ENCODE measurements around the gene KRT38.

Gene KRT38

DNA sequence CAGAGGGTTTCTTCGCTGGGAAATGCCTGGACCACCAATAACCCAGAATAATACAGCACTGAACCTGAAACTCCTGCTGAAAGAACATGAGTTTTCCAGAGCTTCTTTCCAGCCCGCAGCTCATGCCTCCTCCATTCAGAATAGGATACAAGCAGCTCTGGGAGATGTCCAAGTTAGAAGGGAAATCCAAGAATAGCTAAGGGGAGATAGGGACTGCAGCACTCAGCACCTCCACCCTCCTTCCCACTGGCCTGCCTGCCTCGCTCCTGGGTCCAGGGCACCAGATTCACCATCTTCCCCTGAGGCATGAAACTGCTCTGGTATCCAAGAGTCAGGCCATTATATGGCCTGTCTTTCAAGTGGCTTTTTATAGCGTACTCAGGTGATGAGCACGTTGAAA is 47.5 kb downstream of the KRT38 start:
- DNase-seq, result no peak

DNA sequence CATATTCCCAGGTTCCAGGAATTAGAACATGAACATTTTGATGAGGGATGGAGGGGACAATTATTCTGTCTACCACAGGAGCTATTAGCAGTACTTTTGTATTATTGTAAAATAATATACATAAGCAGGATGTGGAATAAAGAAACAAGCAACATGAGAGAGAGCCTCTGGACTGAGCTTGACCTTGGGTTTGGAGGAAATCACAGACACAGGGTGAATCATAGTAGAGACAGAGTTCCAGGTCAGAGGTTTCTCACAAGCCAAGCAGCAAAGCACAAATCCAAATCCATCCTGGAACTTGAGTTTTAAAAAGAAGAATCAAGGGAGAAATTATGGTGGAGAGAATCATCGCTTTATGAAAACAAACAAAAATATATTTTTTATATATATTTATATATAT is 48.5 kb downstream of the KRT38 start:
- DNase-seq, result no peak

DNA sequence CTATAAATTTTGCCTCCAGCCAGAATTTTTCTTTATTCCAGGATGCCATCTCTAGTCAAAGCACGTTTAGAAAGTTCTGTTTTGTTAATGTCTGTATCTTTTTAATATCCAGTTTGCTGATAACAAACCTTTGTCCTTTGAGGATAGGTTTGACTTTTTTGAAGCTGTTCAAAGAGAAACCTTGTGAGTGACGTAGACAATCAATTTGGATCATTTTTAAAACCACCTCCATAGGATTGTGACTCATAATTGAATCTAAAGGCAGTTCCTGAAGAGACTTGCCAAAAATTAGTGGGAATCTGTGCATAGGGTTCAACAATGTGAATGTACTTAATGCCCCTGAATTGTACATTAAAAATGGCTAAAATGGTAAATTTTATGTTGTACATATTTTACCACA is 49.2 kb downstream of the KRT38 start:
- DNase-seq, result no peak

DNA sequence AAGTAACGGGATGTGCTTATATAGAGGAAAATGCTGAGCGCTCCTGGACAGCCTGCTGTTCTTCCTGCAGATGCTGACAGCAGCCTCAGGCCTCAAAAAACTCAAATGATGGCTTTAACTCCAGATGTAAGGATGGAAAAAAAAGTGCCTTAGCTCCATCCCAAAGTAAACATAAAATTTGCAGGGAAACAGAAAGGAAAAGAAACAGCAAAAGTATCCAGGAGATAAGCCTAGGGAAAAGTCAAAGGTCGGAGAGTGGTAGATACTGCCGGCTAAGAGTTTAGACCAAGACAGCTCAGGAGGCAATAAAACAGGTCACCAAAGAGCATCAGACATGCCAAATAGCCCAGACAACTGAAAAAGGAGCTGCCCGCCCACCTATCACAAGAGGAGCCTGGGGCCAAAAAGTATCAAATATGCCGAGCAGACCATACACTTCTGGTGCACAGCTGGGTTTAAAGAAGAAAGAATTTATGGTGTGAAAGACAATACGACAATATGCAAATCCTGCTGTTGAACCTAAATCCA is 50.3 kb downstream of the KRT38 start:
- DNase-seq, result no peak

DNA sequence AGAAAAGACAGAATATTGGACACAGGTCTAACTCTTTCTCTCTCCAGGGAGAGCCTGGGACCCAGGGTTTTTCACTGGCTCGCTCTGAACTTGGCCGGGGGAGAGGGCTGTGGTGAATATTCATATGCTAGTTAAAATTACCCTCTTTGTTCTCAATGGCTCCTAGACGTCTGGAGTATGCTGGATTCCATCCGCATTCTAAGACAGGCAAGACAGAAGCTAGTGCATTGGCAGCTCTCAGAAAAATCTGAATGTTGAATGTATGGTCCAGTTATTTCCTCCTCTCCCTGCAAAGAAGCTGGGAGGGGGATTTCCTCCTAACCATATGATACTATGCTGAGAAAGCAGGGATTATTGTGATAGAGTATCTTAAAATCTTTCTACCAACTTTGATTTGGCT is 53.1 kb downstream of the KRT38 start:
- no peak for DNase-seq

DNA sequence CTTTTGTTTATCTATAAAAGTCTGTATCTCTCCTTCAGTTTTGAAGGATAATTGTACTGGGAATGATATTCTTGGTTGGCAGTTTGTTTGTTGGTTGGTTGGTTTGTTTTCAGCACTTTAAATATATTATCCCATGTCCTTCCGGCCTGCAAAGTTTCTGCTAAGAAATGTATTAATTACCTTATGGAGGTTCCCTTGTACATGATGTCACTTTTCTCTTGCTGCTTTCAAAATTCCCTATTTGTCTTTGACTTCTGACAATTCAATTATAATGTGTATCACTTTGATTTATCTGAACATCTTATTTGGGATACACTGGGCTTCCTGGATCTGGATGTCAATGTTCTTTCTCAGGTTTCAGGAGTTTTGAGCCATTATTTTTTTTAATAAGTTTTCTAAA is 54.6 kb downstream of the KRT38 start:
- DNase-seq, result no peak

Data from SIG-M5 (cell line).